Coronary artery (tissue), 2 donors: ENCODE results near the gene HSPA14.
"Not testable (repeated sequence)": the region's sequence is repeated elsewhere in the genome, so short reads cannot be mapped to it uniquely, and the experiment has no call there.

Experiments used
- DNase-seq: peaks from one replicate; pipeline ENCODE4 v3.0.0-alpha.2; 2017; ENCODE audit warnings: low spot score
- H3K27ac ChIP-seq, 2 donors: fragments of 200-600 bp; sonication (generic); one replicate each; pipeline ENCODE4 v1.5.1; 2016 to 2019
- H3K4me3 ChIP-seq: fragments of 200-600 bp; sonication (generic); 2 replicates; pipeline ENCODE4 v1.5.1; 2016; ENCODE audit warnings: mild to moderate bottlenecking, moderate library complexity
- CTCF ChIP-seq: fragments of 200-600 bp; sonication (generic); IDR thresholded peaks from one replicate; pipeline ENCODE4 v1.5.1; 2019; ENCODE audit warnings: antibody characterized with exemption

HSPA14 gene

GRCh38 chr10:14858338-14858960 lies 20.3 kb downstream of the HSPA14 start:
- no peak for DNase-seq
- no peak for TF ChIP-seq CTCF
- Histone ChIP-seq H3K4me3 (no peak overlapping the region), H3K27ac (no peak overlapping the region)

- Histone ChIP-seq H3K27ac (no peak overlapping the region), H3K4me3 (no peak overlapping the region)
- no peak for TF ChIP-seq CTCF
- no peak for DNase-seq
These were observed 20.9 kb downstream of the HSPA14 start for GRCh38 chr10:14859043-14859442.

DNA sequence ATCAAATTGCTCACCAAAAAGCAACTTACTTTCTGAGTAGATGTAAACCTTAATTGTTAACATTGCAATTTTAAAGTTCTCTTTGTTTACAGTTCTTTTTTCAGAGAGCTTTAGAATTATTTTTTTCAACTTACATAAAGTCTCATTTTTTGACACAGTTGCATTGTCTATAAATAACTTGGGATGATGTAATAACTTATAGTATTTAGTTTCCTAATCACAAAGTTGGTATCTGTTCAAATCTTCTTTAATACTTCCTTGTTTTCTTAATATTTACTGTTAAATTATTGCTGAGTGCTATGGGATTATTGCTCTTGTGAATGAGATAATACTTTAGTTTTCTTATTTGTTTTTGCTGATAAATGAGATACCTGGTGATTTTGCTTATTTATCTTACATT lies 21.7 kb downstream of the HSPA14 start:
- no peak overlapping the region for H3K27ac ChIP-seq
- no peak for DNase-seq
- H3K4me3 ChIP-seq = no peak overlapping the region
- no peak for TF ChIP-seq CTCF

GRCh38 chr10:14860791-14861190 lies 22.7 kb downstream of the HSPA14 start:
- H3K27ac ChIP-seq = no peak overlapping the region
- TF ChIP-seq CTCF = no peak
- no peak overlapping the region for H3K4me3 ChIP-seq
- no peak for DNase-seq

GRCh38 chr10:14864466-14864865 lies 26.4 kb downstream of the HSPA14 start:
- not testable (repeated sequence) for H3K27ac ChIP-seq, DNase-seq, H3K4me3 ChIP-seq

GRCh38 chr10:14864871-14865270 lies 26.8 kb downstream of the HSPA14 start:
- H3K27ac ChIP-seq, H3K4me3 ChIP-seq, DNase-seq: not testable (repeated sequence)

DNA sequence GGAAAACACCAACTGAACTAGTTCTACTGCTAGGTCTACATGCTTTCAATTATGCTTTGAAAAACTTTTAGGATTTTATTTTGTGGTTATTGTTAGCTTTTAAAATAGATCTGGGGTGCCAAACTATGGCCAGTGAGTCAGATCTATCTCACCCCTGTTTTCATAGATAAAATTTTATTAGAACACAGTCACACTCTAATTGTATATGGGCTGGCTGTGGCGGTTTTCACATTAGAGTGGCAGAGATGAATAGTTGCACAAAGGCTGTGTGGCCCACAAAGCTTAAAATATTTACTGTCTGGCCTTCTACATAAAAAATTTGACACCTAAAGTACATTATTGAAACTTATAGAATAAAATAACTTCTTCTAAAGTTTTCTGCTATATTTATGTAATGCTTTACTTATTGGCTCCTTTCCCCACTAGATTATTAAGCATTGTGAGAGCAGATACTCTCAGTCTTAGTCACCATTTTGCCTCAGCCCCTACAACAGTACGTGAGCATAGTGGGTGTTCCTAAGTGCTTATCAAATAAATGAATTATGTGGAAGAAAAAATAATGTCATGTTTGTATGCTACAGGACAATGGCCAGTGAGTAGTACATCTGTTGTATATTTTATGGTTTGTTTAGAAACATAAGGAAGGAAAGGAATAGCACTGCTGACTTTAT lies 35.1 kb downstream of the HSPA14 start:
- DNase-seq = no peak
- Histone ChIP-seq H3K27ac (no peak overlapping the region), H3K4me3 (no peak overlapping the region)
- TF ChIP-seq CTCF = no peak

DNA sequence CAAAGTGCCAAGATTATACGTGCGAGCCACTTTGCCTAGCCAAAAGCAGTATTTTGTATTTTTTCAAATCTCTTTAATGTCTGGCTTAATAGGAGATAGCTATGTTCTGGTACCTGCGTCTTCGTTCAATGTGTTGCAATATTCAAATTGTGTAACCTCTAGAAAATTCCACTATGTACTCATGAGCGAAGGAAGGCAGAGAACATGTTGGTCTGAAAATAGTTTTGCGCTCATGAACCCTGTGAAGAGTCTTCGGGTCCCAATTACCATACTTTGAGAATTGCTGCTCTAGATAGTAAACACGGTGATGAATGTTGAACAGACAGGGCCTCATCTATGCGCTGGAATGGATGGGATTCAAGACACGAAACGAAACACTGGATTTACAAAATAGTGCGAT lies 37.8 kb downstream of the HSPA14 start:
- DNase-seq = no peak
- Histone ChIP-seq H3K4me3 (no peak overlapping the region), H3K27ac (no peak overlapping the region)
- TF ChIP-seq CTCF = no peak
